ENCODE measurements around the gene EGF. TPM values are rescaled to one million over a fixed set of nuclear protein-coding genes. Genes with fewer than 3 reads are reported as not detected.
A peak's percentile ranks its signal among the peaks of the same experiment; 100 is the strongest.

Gene EGF
- total RNA-seq, 1 donor from 2014 or later = 0.46 TPM

- no peak overlapping the region for H3K4me3 ChIP-seq (ENCODE audit: low read depth, low read length)
- no peak for TF ChIP-seq CTCF (conservative IDR thresholded peaks at IDR 0.05; ENCODE audit: low read depth, low read length)
- no peak for DNase-seq (ENCODE audit: low read depth)
Observed at GRCh38 chr4:110002326-110002725, 89.6 kb downstream of the EGF start.

GRCh38 chr4:110003401-110004187 is 90.9 kb downstream of the EGF start:
- H3K4me3 ChIP-seq (ENCODE audit: low read depth, low read length) = no peak overlapping the region
- DNase-seq (ENCODE audit: low read depth) = no peak
- TF ChIP-seq CTCF (conservative IDR thresholded peaks at IDR 0.05; ENCODE audit: low read depth, low read length) = no peak

- DNase-seq (ENCODE audit: low read depth) = no peak
- TF ChIP-seq CTCF (conservative IDR thresholded peaks at IDR 0.05; ENCODE audit: low read depth, low read length) = no peak
- H3K4me3 ChIP-seq (ENCODE audit: low read depth, low read length) = no peak overlapping the region
Observed at GRCh38 chr4:110004556-110004955, 91.9 kb downstream of the EGF start.

DNA sequence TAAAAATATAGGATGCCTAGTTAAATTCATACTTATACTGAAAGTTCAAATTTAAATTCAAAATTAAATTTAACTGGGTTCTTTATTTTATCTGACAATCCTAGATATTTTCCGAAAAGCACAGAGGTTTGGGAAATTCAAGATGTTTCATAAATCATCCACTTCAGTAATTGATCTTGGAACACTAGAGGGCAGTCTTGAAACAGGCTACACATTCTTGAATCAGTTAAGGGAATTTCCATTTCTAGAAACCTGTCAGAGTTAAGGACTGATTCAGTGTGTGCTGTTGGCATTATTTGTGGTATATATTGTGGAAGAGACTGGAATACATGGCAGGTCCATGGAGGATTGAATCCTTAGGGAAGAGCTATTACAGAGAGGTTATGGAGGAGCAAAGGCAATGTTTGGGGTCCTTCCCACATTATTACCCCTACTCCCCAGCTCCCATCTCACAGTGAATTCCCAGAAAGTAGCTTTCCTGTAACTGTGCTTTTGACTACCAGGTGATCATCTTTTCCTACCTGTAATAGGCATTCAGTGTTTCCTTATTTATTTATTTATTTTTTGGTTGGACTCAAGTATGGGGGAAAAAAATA is 92.9 kb downstream of the EGF start:
- H3K4me3 ChIP-seq (ENCODE audit: low read depth, low read length) = no peak overlapping the region
- peak; percentile 78 for TF ChIP-seq CTCF (conservative IDR thresholded peaks at IDR 0.05; ENCODE audit: low read depth, low read length)
- no peak for DNase-seq (ENCODE audit: low read depth)

DNA sequence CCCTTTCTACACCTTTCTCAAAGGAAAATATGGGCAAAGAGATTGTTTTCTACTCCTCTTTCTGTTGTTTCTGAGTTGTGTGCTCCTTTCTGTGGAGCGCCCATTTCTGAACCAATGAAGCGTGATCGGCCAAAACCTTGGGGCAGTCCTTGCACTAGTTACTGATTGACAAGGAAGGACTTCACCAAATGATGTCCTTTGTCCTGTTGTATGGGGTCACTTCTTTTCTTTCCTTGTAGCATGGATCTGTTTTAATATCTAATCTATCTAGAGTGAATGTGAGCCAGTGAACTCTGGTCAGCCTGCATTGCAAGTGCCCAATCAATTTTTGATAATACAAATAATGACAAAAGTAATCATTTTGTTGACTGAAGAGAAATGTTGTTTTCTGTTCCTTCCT is 94.5 kb downstream of the EGF start:
- no peak overlapping the region for H3K4me3 ChIP-seq (ENCODE audit: low read depth, low read length)
- TF ChIP-seq CTCF (conservative IDR thresholded peaks at IDR 0.05; ENCODE audit: low read depth, low read length) = no peak
- no peak for DNase-seq (ENCODE audit: low read depth)

DNA sequence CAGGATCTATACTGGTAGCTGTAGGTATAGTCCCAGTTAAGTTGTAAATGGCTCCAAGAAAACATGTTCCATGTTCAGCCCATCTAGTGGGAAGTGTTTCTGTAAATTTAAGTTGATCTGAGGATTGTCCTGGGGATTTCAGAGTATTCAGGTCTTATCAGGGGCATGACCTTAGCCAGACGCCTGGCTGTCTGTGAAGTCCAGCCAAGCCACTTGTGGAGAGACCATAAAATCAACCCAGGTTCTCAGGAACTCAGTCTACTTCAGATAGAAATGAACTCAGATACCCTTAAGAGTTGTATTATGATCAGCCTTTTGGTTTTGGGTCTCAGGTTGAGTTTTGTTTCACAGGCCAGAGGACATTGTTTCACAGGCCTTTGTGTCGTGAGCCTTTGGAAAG is 95.9 kb downstream of the EGF start:
- DNase-seq (ENCODE audit: low read depth) = no peak
- no peak overlapping the region for H3K4me3 ChIP-seq (ENCODE audit: low read depth, low read length)
- no peak for TF ChIP-seq CTCF (conservative IDR thresholded peaks at IDR 0.05; ENCODE audit: low read depth, low read length)

GRCh38 chr4:110009550-110009949 is 96.9 kb downstream of the EGF start:
- TF ChIP-seq CTCF (conservative IDR thresholded peaks at IDR 0.05; ENCODE audit: low read depth, low read length) = no peak
- no peak for DNase-seq (ENCODE audit: low read depth)
- no peak overlapping the region for H3K4me3 ChIP-seq (ENCODE audit: low read depth, low read length)
